GM18502 (cell line): ENCODE results near the gene ESRRG.
"Not testable (repeated sequence)": the region's sequence is repeated elsewhere in the genome, so short reads cannot be mapped to it uniquely, and the experiment has no call there.

Experiments used
- ATAC-seq: cut with Tn5 transposase; IDR thresholded peaks from one replicate; pipeline ENCODE4 v1.9.1; 2021; ENCODE audit warnings: mild to moderate bottlenecking; ENCODE audit not compliant: unreplicated experiment, poor library complexity

Gene ESRRG

DNA sequence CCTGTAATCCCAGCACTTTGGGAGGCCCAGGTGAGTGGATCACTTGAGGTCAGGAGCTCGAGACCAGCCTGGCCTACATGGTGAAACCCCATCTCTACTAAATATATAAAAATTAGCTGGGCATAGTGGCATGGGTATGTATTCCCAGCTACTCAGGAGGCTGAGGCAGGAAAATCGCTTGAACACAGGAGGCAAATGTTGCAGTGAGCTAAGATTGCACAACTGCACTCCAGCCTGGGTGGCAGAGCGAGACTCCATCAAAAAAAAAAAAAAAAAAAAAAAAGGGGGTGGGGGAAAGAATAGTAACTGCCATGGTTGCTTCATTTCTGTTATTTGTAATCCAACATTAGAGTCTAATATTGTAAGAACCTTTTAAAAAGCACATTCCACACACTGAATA is 193.4 kb downstream of the ESRRG start:
- ATAC-seq = not testable (repeated sequence)

DNA sequence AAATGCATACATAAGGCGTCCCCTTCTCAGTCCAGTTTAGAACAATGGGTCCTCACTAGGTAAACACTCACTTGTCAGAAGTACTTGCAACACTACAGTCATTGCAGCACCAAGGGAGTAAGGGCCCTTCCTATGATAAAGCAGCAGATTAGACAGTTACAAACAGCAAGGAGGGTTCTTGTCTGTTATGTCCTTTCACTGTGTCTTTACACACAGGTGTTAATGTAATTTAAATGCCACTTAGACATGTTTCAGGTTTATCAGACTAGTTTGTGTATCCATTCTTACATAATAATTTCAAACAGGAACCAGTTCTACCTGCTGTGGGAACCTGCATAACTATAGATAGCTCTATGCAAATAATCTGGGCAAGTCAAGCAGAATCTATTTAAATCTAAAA is 194.4 kb downstream of the ESRRG start:
- ATAC-seq = peak; percentile 95

DNA sequence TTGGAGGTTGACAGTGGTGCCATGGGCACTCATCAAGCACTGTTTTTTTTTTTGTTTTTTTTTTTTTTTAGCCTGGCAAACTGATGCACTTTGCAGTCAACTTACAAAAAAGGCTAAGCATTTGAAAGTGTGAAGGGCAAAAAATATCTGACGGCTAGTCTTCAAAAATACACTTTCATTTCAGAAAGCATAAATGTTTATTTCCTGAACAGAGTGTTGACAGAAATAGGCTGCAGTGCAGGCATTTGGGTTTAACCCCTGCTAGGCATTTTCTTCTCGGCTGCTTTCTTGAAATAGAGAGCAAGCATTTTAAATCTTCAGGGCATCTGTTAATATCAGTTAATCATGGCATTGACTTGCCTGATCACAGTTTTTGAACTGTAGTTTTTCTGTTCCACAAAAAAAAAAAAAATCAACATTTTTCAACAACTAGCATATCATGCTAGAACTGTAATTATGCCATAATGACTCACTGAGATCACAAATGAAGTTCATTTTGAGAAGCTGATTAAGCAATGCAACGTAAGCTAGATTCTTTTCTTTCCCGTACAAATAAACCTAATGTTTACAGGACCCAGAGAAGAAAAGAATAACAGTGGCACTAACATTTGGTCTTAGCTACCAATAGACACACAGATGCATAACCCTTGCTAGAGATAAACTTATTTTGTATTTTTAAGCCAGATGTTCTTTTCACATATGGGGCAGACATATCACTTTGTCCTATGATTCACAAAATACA is 199.6 kb downstream of the ESRRG start:
- peak; percentile 38 for ATAC-seq

DNA sequence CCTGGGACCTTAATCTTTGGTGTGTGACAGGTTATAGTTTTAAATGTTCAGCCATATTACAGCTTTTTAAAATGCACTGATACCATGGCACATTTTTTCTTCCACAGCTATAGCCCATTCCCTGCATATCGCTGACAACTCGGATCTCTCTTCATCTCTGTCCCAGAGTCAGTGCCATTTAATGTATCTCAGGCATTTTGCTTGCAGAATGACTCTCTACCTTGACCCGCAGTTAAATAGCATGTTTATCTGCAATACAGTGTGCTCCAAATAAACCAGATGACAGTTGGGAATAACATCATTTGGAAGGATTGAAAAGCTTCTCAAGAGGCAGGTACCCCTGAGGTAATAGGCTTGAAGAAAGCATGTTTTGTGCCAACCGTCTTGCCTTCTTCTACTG is 200.2 kb downstream of the ESRRG start:
- ATAC-seq = no peak

DNA sequence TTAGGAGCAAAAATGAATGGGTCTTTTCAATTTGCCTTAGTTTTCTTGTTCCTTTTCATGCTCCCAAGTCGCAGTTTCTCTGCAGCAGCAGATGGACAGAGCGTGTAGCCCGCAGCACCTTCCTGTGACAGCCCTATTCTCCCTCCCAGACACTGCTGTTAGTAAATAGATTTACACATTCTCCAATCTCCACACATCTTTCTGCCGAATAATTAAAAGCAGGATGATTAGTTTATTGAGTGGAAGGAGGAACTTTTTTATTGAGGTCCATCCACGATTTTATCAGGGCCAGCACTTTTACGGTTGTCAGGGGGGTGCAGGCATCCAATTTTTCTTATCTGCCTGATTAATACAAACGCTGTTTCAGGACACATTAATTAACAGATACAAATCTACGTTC is 201.8 kb downstream of the ESRRG start:
- no peak for ATAC-seq

DNA sequence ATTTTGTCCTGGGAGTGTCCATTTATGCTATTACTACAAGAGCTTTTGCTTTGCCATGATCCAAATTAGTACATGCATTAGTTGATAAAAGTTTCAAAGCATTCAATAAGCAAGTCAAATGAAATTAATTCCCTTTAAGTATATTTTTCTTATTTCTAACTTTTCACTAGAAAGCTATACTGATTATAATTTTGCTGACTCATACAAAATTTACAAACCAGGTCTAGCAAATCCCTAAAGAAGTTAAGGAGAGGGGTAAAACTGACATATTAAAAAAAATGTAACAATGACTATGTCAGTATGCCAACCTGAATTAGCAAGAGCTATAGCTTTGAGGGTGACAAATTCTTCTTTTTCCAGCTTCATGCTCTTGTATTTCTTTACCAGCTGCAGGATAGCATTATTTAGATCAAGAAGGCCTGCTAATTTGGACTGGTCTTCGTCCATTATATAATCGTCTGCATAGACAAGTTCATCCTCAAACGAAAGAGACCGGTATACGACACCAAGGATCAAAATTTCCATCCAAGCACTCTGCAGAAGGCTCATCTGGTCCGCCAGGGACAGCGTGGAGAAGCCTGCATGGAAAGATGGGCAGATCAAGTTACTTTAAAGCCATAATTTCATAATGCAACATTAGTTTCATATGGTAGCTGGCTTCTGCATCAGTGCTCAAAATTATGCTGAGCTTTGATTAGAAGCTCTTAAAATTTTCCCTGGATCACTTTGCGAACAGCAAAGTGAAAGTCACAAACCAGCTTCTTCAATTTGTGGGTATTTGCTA is 204.2 kb downstream of the ESRRG start:
- no peak for ATAC-seq

DNA sequence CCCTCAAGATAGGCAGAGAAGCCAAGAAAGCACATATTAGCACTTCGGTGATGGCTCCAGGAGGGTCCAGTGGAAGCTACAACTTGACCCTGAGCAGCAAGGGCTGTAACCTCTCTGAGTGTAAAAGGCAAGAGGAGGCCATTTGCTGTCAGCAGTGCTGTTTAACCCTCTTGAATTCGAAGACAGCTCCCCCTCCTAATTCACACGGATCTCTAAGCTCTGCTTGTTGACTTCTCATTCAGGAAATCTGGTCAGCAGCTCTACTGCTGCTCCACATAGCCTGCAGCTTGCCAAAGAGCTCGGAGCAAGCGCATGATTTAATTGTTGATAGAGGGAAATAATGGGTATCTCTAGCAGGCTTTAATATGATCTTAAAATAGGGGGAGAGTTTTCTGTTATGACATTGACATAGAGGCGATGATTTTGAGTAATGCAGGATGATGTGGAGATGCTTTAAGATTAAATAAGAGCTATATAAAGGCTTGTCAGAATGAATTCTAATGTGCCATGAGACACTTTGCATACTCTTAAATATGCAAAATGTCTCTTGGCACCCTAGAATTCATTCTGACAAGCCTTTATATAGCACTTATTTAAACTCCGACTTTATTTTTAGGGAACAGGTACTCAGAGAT is 220.6 kb downstream of the ESRRG start:
- ATAC-seq = no peak

DNA sequence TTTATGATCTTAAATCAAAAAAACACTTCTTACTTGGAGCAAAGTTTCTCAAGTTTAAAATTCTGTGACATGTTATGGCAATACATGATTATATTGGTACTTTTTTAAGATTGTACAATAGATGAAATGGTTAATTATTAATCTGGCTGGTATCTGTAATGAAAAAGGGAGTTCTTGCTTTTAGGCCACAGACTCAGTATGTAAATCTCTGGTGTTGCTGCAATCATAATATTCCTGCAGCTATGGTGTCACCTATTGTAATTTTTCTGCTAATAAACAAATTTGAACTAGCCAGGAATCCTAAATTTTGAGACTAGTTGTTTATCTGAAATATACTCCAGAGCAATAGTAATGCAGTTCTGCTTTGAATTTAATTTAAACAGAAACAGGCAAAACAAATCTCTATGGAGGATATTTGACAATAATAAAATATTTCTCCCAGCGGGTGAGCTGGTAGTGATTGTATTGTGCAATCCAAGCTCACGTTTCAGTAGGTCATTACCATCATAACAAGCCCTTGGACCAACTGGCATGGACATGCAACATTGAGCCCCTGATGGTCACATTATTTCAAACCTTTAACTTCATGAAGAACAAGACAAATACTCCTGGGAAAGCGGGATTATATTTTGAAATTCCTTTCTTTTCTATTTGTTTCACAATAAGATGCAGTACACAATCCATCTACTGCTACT is 222.8 kb downstream of the ESRRG start:
- no peak for ATAC-seq

DNA sequence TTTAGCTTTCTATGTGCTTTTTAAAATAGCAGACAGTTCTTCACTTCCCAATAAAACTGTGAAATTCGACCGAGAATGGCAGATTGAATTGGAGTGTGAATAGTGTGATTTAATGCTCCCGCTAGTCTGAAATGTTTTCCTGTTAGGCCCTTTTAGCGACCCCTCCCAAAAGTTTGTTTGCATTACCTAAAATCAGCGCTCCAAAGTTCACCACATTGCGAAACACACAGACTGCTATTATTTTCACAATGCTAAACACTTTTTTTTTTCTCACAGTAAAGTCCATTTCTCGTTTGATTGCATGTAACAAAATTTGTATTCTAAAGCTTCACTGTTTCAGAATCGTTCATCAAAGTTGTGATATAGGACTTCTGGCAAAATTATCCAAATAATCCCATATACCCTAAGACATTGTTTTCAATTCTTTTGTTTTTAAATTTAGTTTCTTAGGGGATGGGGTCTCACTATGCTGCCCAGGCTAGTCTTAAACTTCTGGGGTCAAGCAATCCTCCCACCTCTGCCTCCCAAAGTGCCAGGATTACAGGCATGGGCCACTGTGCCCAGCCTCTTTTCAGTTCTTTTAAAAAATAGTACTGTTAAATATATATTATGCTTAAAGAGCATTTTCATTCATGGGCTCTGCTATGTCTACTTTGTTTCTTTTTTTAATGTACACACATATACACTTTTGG is 223.5 kb downstream of the ESRRG start:
- ATAC-seq = no peak

DNA sequence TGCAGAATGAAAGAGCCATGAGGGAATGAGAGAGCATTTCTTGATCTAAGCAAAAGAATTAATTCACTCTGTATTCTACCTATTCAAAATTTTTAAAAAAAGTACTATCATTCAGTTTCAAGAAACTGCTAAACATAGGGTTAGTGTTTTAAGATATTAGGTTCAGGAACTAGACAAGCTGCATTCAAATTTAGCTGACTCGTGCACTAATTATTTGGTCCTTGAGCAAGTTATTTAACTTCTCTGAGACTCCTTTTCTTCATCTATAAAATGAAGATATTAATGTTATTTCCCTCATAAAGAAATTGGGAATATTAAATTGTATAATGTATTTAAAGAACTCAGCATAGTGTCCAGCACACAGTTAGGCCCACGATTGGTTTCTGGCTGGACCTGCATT is 225.0 kb downstream of the ESRRG start:
- no peak for ATAC-seq

DNA sequence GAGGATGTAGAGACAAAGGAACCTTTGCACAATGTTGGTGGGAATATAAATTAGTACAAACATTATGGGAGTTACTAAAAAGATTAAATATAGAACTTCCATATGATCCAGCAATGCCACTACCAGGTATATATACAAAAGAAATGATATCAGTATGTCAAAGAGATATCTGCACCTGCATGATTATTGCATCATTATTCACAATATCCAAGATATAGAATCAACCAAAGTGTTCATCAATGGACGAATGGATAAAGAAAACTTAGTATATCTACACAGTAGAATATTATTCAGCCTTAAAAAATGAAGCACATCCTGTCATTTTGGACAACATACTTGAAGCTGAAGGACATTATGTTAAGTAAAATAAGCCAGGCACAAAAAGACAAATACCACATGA is 238.2 kb downstream of the ESRRG start:
- no peak for ATAC-seq

DNA sequence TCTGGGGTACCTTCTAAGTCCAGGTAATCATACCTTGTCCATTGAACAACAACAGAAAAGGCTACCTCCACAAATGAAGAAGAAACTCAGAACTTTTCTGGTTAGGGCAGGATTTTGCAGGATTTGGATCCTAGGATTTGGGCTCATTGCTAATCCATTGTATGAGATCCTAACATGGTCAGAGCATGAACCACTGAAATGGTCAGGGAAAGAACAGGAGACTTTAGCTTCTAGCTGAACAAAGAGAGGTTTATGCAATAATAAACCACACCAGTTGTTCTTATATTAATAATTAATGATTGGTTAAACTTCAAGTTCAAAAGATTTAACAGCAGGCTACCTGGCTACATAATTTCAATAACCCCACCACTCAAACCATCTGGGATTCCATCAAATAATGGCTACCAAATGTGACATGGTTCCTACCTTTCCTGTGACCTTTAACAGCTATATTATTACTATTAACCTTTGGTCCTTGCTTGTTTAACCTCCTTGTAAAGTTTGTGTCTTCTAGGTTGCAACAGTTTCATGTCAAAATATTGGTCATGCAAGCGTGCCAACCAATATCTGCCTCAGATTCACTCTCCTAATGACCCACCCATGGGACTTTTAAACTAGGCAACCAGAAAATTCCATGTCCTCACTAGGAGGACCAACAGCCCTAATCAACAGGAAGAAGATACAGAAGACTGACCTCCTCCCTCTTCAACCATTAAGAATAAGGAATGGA is 239.4 kb downstream of the ESRRG start:
- no peak for ATAC-seq

DNA sequence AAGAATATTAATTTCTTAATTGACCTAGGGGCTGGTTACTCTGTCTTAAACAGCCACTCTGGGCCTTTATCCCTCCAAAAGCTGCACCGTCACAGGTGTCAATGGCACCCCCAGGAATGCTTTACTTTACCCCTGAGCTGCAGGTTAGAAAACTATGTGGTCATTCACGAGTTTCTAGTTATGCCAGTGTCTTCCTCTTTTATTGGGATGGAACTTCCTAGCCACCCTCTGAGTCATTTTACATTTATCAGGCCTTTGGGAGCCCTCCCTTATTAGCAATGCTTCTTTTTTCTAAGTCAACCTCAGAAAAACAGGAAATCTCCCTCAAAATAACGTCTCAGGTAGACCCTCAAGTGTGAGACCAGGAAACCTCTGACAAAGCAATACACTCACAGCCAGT is 240.6 kb downstream of the ESRRG start:
- ATAC-seq = no peak

DNA sequence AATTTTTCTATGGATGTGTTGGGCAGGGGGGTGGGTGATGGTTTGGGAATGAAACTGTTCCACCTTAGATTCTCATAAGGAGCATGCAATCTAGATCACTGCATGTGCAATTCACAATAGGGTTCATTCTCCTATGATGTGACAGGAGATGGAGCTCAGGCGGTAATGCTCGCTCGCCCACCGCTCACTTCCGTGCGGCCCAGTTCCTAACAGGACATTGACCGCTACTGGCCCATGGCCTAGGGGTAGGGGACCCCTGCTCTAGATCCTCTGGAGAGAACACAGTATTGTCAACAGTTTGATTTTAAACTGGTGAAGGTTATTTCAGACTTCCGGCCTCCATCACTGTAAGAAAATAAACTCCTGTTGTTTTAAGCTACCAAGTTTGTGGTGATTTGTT is 245.0 kb downstream of the ESRRG start:
- ATAC-seq = no peak

DNA sequence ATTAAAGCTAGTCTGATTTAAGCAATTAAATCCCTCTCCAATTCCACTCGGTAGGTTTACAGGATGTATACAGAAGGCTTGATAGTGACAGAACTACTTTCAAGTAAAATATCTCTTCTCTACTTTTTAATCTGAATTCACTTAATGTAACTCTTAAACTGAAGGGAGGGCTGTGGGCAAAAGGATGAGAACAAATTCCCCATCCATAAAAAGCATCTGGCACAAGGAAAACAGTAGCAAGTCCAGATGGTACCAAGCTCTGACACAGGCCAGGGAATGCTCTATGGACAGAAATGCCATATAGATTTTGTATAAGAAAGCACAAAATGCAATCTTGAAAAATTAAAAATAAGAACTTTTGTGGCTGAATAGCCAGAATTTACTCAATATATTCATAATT is 246.9 kb downstream of the ESRRG start:
- ATAC-seq = no peak

DNA sequence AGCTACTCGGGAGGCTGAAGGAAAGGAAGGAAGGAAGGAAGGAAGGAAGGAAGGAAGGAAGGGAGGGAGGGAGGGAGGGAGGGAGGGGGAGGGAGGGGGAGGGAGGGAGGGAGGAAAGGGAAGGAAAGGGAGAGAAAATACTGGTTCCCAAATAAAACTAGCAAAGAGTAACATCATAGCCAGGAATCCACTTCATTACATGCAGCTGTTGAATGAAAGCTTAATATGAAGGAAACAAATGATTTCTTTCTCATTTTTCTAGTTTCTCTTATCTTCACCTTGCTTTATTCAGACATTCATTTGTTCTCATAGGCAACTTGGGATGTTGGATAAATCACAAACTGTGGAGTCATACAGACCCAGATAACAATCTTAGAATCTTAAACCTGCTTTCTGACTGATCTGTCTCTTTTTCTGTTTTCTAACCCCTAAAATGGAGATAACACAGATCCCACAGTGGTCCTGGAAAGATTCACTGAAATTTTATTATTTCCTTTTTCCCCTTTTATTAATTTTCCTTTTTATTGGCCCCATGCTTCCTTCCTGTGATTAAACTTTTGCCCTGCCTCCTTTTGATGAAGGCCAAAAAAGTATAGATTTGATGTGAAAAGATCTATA is 247.5 kb downstream of the ESRRG start:
- no peak for ATAC-seq

DNA sequence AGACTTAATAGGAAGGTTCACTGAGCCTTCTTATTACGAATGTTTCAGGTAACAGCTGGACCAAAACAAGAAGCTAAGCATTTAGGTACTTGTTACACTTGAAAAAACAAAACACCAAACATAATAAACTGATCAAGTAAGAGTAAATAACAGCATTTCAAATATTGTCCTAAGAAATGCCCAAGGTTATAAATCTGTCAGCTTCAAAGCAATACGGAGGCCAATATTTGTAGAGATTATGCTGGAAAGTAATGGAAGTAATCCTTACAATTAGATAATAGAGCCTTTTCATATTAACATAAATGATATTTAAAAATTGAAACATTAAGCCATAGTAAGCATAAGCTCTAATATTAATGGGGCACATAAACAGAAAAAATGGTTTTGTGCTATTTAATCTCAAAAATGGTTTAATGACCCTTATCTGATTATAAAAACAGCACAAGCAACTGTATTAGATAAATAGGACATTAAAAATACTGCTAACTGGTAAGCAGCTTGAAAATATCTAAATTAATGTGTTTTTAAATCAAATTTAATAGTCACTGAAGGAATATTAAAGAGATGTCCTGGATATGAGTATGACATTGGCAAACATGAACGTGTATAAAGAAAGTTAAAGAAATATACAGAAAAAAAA is 256.9 kb downstream of the ESRRG start:
- no peak for ATAC-seq

DNA sequence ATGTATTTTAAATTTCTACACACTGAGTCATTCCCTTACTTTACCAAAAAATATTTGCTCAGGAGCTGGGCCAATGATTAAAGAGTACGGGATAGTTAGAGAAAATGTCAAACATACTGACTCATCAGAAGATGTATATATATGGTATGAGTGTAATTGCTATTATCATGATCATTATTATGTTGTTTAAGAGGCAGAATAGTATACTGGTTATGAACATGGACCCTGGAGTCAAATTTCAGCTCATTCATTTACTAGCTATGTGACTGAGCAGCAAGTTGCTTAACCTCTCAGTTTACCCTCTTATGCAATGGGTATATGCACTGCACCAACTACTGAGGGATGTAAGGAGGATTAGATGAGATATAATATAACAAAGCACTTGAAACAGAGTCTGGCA is 258.7 kb downstream of the ESRRG start:
- no peak for ATAC-seq
